GM23338 (cell line): ENCODE measurements around the gene RTP4. TPM values are rescaled to one million over a fixed set of nuclear protein-coding genes. Genes with fewer than 3 reads are reported as not detected.

Experiments
- ATAC-seq: fragments of 200-7000 bp; cut with Tn5 transposase; 3 replicates; pipeline ENCODE4 v1.9.1; 2020
- DNase-seq: peaks from one replicate; pipeline ENCODE4 v3.0.0-alpha.2; 2015; ENCODE audit warnings: low spot score
- H2AFZ ChIP-seq: fragments of 200-600 bp; sonication (generic); 2 replicates; pipeline ENCODE4 v1.8.0; 2016; ENCODE audit warnings: antibody characterized with exemption, mild to moderate bottlenecking, moderate library complexity
- H3F3A ChIP-seq: fragments of 200-600 bp; sonication (generic); replicated peaks from 2 replicates; pipeline ENCODE4 v1.8.0; 2017; ENCODE audit warnings: antibody characterized with exemption, mixed run types, low read depth
- H3K27ac ChIP-seq: fragments of 200-600 bp; sonication (generic); 2 replicates; pipeline ENCODE4 v1.6.1; 2016; ENCODE audit warnings: low read depth
- H3K27me3 ChIP-seq: fragments of 200-600 bp; sonication (generic); 2 replicates; pipeline ENCODE4 v1.8.0; 2016; ENCODE audit warnings: mild to moderate bottlenecking, mixed run types, moderate library complexity; ENCODE audit not compliant: insufficient read depth
- H3K36me3 ChIP-seq: fragments of 200-600 bp; sonication (generic); 2 replicates; pipeline ENCODE4 v1.8.0; 2016; ENCODE audit warnings: mild to moderate bottlenecking; ENCODE audit not compliant: insufficient read depth
- H3K4me1 ChIP-seq: fragments of 200-600 bp; sonication (generic); 2 replicates; pipeline ENCODE4 v1.8.0; 2016; ENCODE audit warnings: mild to moderate bottlenecking, moderate library complexity; ENCODE audit not compliant: insufficient read depth
- H3K4me2 ChIP-seq: fragments of 200-600 bp; sonication (generic); 2 replicates; pipeline ENCODE4 v1.7.1; 2017; ENCODE audit warnings: mixed run types
- H3K4me3 ChIP-seq: fragments of 200-600 bp; sonication (generic); 2 replicates; pipeline ENCODE4 v1.6.1; 2016; ENCODE audit warnings: mixed run types
- H3K79me2 ChIP-seq: fragments of 200-600 bp; sonication (generic); replicated peaks from 2 replicates; pipeline ENCODE4 v1.8.0; 2017; ENCODE audit warnings: mild to moderate bottlenecking; ENCODE audit not compliant: insufficient read depth
- H3K9me2 ChIP-seq: fragments of 200-600 bp; sonication (generic); 2 replicates; pipeline ENCODE4 v1.8.0; 2017; ENCODE audit not compliant: insufficient read depth
- H4K20me1 ChIP-seq: fragments of 200-600 bp; sonication (generic); replicated peaks from 2 replicates; pipeline ENCODE4 v1.8.0; 2017; ENCODE audit warnings: mild to moderate bottlenecking; ENCODE audit not compliant: insufficient read depth
- H3K27ac Mint-ChIP-seq: 2 replicates; pipeline ENCODE4 v1.8.0; 2020; ENCODE audit warnings: inconsistent platforms, mild to moderate bottlenecking, moderate library complexity, mixed read lengths
- H3K27me3 Mint-ChIP-seq: 3 replicates; pipeline ENCODE4 v1.8.0; 2022; ENCODE audit warnings: low read depth, mild to moderate bottlenecking, moderate library complexity, mixed read lengths, inconsistent platforms; ENCODE audit not compliant: insufficient read depth, poor library complexity
- H3K36me3 Mint-ChIP-seq: 3 replicates; pipeline ENCODE4 v1.8.0; 2021; ENCODE audit warnings: low read depth, mild to moderate bottlenecking, inconsistent platforms, moderate library complexity, mixed read lengths
- H3K4me1 Mint-ChIP-seq: 3 replicates; pipeline ENCODE4 v1.8.0; 2020; ENCODE audit warnings: mild to moderate bottlenecking, inconsistent platforms, mixed read lengths
- H3K4me3 Mint-ChIP-seq: 3 replicates; pipeline ENCODE4 v1.8.0; 2021; ENCODE audit warnings: moderate library complexity, mild to moderate bottlenecking, inconsistent platforms, mixed read lengths
- H3K9me3 Mint-ChIP-seq: 3 replicates; pipeline ENCODE4 v1.8.0; 2020; ENCODE audit warnings: moderate library complexity, mild to moderate bottlenecking, inconsistent platforms, mixed read lengths
- CREB1 ChIP-seq: fragments of 250-450 bp; sonication (Bioruptor Pico); IDR thresholded peaks from 2 replicates; pipeline ENCODE4 v1.5.0; 2020; ENCODE audit warnings: low read depth, mild to moderate bottlenecking, moderate library complexity
- ETS1 ChIP-seq: IDR thresholded peaks from 2 replicates; pipeline ENCODE4 v1.6.1; 2016; ENCODE audit warnings: antibody characterized with exemption
- EZH2phosphoT487 ChIP-seq: fragments of 200-600 bp; sonication (generic); IDR thresholded peaks from one replicate; pipeline ENCODE4 v1.8.1; 2018; ENCODE audit warnings: antibody characterized with exemption; ENCODE audit not compliant: unreplicated experiment
- JUNB ChIP-seq: IDR thresholded peaks from one replicate; pipeline ENCODE4 v1.6.1; 2016; ENCODE audit warnings: antibody characterized with exemption; ENCODE audit not compliant: unreplicated experiment
- POLR2AphosphoS5 ChIP-seq: IDR thresholded peaks from 2 replicates; pipeline ENCODE4 v1.6.1; 2016; ENCODE audit warnings: antibody characterized with exemption, low read depth
- ZNF114 ChIP-seq: fragments of 250-450 bp; sonication (Bioruptor Pico); IDR thresholded peaks from 2 replicates; pipeline ENCODE4 v1.5.0; 2020; ENCODE audit warnings: mild to moderate bottlenecking, moderate library complexity
- ZNF331 ChIP-seq: fragments of 250-450 bp; sonication (Bioruptor Pico); IDR thresholded peaks from 2 replicates; pipeline ENCODE4 v1.5.0; 2020; ENCODE audit warnings: low read depth, mild to moderate bottlenecking, moderate library complexity
- polyA plus RNA-seq: library from polyadenylated mRNA; unstranded; fragments of >200 nt; fragmentation: Nextera tagmentation; extraction: Ambion mirVana; gene quantifications from 2 replicates; pipeline ENCODE4 v1.2.1, GENCODE V29; 2016
- total RNA-seq: library from RNA; depleted of rRNA; stranded (reverse); fragments of >200 nt; shearing (Covaris generic); gene quantifications from 2 replicates; pipeline ENCODE4 v1.2.3, GENCODE V29; 2014
- TF ChIP-seq, protein P1 (sequence below): fragments of 250-450 bp; sonication (Bioruptor Pico); IDR thresholded peaks from 2 replicates; pipeline ENCODE4 v1.5.0; 2020; ENCODE audit warnings: mild to moderate bottlenecking, moderate library complexity
- TF ChIP-seq, protein P2 (sequence below): IDR thresholded peaks from one replicate; pipeline ENCODE4 v1.6.1; 2018; ENCODE audit warnings: antibody characterized with exemption; ENCODE audit not compliant: unreplicated experiment

RTP4 gene
- total and polyA plus RNA-seq, 2 experiments from 2014 or later: not detected

DNA sequence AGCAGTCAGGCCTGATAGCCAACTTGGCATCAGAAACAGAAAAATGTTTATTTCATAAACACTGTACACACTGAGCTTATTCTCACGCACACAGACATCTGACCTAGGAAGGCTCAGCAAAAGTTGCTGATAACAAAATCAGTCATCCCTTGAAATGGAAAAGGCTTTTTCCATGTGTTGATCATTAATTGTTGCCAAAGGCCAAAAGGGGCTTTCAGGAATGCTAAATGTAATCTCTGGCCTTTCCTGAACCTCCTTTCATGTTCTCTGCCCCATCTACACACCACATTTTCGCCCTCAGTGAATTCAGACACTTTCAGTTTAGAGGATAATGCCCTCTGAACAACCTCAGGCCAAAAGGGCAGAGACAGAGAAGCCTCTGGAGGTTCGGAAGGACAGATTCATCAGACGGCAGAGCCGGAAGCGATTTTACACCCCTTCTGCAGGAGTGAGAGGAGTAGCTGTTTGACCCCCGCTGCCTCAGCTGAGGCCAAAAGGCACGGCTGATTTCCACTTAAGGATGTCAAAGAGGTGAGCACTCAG lies 14.5 kb downstream of the RTP4 start:
- no peak overlapping the region for H3K4me3 Mint-ChIP-seq
- Histone ChIP-seq H3K4me3 (no peak overlapping the region), H2AFZ (peak overlapping the region; percentile 61; the same call in 1 of the 2 replicates), H3K27me3 (no peaks in the 10 kb centered on the region), H3K4me1 (peaks cover 17% of the 10 kb centered on the region; the same call in 1 of the 2 replicates), H3K79me2 (no peaks in the 10 kb centered on the region), H3K36me3 (no peaks in the 10 kb centered on the region), H3K4me2 (no peak overlapping the region), H3K9me2 (no peaks in the 10 kb centered on the region), H3F3A (no peaks in the 10 kb centered on the region), H4K20me1 (no peaks in the 10 kb centered on the region), H3K27ac (no peak overlapping the region)
- H3K36me3 Mint-ChIP-seq: no peaks in the 10 kb centered on the region
- no peaks in the 10 kb centered on the region for H3K9me3 Mint-ChIP-seq
- peaks cover 6% of the 10 kb centered on the region for H3K27me3 Mint-ChIP-seq
- DNase-seq (no peak), ATAC-seq (no peak)
- no peak overlapping the region for H3K27ac Mint-ChIP-seq
- peaks cover 12% of the 10 kb centered on the region; the same call in 2 of the 3 replicates for H3K4me1 Mint-ChIP-seq
- TF ChIP-seq CREB1 (CRISPR knock-in tag) (no peak), JUNB (no peak), ZNF331 (CRISPR knock-in tag) (no peak), EZH2phosphoT487 (no peak), ZNF114 (CRISPR knock-in tag) (no peak), POLR2AphosphoS5 (no peak), ETS1 (no peak)
- TF ChIP-seq, protein P1, sequence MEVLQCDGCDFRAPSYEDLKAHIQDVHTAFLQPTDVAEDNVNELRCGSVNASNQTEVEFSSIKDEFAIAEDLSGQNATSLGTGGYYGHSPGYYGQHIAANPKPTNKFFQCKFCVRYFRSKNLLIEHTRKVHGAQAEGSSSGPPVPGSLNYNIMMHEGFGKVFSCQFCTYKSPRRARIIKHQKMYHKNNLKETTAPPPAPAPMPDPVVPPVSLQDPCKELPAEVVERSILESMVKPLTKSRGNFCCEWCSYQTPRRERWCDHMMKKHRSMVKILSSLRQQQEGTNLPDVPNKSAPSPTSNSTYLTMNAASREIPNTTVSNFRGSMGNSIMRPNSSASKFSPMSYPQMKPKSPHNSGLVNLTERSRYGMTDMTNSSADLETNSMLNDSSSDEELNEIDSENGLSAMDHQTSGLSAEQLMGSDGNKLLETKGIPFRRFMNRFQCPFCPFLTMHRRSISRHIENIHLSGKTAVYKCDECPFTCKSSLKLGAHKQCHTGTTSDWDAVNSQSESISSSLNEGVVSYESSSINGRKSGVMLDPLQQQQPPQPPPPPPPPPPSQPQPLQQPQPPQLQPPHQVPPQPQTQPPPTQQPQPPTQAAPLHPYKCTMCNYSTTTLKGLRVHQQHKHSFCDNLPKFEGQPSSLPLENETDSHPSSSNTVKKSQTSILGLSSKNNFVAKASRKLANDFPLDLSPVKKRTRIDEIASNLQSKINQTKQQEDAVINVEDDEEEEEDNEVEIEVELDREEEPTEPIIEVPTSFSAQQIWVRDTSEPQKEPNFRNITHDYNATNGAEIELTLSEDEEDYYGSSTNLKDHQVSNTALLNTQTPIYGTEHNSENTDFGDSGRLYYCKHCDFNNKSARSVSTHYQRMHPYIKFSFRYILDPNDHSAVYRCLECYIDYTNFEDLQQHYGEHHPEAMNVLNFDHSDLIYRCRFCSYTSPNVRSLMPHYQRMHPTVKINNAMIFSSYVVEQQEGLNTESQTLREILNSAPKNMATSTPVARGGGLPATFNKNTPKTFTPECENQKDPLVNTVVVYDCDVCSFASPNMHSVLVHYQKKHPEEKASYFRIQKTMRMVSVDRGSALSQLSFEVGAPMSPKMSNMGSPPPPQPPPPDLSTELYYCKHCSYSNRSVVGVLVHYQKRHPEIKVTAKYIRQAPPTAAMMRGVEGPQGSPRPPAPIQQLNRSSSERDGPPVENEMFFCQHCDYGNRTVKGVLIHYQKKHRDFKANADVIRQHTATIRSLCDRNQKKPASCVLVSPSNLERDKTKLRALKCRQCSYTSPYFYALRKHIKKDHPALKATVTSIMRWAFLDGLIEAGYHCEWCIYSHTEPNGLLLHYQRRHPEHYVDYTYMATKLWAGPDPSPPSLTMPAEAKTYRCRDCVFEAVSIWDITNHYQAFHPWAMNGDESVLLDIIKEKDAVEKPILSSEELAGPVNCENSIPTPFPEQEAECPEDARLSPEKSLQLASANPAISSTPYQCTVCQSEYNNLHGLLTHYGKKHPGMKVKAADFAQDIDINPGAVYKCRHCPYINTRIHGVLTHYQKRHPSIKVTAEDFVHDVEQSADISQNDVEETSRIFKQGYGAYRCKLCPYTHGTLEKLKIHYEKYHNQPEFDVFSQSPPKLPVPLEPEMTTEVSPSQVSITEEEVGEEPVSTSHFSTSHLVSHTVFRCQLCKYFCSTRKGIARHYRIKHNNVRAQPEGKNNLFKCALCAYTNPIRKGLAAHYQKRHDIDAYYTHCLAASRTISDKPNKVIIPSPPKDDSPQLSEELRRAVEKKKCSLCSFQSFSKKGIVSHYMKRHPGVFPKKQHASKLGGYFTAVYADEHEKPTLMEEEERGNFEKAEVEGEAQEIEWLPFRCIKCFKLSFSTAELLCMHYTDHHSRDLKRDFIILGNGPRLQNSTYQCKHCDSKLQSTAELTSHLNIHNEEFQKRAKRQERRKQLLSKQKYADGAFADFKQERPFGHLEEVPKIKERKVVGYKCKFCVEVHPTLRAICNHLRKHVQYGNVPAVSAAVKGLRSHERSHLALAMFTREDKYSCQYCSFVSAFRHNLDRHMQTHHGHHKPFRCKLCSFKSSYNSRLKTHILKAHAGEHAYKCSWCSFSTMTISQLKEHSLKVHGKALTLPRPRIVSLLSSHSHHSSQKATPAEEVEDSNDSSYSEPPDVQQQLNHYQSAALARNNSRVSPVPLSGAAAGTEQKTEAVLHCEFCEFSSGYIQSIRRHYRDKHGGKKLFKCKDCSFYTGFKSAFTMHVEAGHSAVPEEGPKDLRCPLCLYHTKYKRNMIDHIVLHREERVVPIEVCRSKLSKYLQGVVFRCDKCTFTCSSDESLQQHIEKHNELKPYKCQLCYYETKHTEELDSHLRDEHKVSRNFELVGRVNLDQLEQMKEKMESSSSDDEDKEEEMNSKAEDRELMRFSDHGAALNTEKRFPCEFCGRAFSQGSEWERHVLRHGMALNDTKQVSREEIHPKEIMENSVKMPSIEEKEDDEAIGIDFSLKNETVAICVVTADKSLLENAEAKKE (CRISPR knock-in tag): no peak
- TF ChIP-seq, protein P2, sequence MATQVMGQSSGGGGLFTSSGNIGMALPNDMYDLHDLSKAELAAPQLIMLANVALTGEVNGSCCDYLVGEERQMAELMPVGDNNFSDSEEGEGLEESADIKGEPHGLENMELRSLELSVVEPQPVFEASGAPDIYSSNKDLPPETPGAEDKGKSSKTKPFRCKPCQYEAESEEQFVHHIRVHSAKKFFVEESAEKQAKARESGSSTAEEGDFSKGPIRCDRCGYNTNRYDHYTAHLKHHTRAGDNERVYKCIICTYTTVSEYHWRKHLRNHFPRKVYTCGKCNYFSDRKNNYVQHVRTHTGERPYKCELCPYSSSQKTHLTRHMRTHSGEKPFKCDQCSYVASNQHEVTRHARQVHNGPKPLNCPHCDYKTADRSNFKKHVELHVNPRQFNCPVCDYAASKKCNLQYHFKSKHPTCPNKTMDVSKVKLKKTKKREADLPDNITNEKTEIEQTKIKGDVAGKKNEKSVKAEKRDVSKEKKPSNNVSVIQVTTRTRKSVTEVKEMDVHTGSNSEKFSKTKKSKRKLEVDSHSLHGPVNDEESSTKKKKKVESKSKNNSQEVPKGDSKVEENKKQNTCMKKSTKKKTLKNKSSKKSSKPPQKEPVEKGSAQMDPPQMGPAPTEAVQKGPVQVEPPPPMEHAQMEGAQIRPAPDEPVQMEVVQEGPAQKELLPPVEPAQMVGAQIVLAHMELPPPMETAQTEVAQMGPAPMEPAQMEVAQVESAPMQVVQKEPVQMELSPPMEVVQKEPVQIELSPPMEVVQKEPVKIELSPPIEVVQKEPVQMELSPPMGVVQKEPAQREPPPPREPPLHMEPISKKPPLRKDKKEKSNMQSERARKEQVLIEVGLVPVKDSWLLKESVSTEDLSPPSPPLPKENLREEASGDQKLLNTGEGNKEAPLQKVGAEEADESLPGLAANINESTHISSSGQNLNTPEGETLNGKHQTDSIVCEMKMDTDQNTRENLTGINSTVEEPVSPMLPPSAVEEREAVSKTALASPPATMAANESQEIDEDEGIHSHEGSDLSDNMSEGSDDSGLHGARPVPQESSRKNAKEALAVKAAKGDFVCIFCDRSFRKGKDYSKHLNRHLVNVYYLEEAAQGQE: no peak
